ENCODE measurements around the gene RNF115.

Gene RNF115

GRCh38 chr1:145692785-145693443 lies 131.0 kb downstream of the RNF115 start:
- no peak for DNase-seq

DNA sequence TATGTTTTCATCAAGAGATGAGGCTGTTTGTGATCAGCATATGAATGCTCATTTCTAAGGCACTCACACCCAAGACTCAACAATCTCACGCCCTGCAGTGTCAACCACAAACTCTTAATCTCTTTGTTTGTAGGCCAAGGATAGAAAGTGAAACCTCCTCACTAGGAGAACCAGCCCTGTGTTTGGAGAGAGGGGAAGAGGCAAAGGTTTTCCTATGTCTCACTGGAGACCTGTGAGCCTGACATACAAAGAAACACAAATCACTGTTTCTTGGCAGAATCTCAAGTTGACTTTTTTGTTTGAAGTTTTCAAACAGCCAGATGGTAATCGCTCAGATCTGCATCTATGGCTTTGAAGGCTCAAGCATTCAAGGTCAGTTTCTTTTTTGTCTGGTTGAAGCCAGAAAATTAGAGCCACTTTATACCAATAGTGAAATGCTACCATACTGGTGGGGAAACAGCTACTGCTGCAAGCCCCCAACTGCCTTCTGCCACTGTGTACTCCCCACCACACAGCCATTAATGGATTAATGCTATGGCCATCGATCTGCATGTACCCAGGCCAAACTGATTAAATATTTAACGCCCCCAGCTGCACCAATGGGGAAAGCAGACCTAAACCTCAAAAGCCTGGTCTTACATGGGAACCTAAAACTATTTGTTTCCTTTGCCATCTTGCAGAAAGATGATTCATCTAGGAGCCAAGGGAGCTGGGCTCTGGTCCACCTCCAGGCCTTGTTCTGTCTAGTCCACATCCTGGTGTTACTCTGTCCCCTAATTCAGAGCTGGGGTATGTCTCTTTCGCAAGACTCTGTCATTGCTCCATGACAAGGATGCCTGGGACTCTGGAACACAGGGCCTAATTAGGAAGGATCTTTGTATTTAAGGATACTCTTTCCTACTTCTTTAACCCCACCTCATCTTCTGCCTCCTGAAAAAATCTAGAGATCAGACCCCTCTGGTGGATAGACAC lies 133.0 kb downstream of the RNF115 start:
- DNase-seq = no peak

DNA sequence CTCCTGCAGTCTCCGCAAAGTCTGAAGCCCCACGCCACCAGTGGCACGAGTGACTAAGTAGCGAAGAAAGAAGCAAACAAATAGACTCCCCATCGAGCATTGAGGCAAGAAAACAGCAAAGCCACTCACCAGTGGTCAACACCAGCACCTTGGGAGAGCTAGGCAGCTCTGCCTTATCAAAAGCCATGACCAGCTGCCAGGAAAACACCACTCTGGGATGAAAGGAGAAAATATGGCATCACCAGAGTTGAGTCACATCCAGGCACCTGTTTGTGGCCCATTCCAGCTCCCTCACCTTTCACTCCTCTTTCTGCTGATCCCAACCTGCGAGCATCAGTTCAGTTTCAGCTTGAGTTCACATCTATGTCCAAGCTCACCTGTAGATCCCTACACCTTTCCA lies 134.0 kb downstream of the RNF115 start:
- no peak for DNase-seq

GRCh38 chr1:145688924-145689323 lies 135.0 kb downstream of the RNF115 start:
- no peak for DNase-seq
